ENCODE results near the gene AP3S2.

DNA sequence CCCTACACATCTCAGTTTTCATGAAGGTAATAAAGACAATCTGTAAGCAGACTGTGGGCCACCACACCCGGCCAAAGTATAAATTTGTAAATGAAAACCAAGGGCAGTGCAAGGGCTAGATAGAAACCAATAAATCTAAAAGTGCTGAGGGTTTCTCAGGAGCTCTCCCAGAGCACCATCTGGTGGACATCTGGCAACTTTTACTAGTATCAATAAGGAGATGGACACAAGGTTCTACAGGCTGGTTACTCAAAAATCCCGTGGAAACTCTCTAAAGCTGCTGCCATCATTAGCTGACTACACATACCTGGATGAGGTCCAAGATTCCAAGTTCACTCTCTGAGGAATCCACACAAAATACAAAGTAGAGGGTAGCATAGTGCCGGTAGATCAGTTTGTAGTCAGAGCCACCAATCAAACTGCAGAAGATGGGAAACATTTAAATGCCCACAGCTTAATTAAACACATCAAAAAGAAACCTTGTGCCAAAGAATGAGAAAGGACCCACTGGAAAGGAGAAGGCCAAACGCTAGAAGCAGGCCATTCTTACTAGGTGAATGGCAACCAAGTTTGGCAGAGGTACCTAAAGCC, 5.5 kb downstream of the AP3S2 start:
- TF ChIP-seq GATA3 (IDR thresholded peaks at IDR 0.05; ENCODE audit: low read depth, low read length) (no peak), GATA2 (IDR thresholded peaks at IDR 0.05; ENCODE audit: low read depth, low read length) (no peak)

Data from SH-SY5Y (cell line).